ENCODE measurements around the gene APOB. TPM values are rescaled to one million over a fixed set of nuclear protein-coding genes. Genes with fewer than 3 reads are reported as not detected.

The APOB gene
- total and polyA plus RNA-seq, 2 of the 13 experiments (the other 11 are each of a cell fraction or from before 2014, with no cell fraction given) = 1,569 to 2,515 TPM

DNA sequence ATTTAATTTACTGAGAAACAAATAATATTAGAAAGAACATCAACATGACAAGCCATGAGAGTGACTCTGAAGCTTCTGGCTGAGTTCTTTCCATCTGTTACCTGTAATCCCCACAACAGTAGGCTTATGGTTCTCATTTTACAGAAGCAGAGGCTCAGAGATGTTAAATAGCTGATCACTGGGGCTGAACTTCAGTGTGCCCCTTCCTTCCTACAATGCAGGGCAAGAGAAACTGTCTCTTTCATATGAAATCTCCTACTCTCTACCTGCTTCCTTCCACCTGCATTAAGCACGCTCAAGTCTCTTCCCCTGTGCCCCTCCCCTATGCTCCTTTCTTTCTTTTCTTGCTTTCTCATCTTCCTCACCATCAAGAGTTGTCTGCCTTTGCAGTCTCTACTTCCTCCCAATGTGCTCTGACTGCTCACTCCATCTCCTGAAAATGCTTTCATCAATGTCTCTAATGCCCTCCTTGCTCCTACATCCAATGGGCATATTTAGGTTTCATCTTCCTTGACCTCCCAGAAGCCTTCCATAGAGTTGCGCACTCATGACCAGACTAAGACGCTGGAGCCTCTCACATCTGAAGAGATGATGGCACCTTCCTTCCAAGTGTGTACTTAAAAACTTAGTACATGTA is 23.7 kb downstream of the APOB start (continued):
- TF ChIP-seq, protein P1, sequence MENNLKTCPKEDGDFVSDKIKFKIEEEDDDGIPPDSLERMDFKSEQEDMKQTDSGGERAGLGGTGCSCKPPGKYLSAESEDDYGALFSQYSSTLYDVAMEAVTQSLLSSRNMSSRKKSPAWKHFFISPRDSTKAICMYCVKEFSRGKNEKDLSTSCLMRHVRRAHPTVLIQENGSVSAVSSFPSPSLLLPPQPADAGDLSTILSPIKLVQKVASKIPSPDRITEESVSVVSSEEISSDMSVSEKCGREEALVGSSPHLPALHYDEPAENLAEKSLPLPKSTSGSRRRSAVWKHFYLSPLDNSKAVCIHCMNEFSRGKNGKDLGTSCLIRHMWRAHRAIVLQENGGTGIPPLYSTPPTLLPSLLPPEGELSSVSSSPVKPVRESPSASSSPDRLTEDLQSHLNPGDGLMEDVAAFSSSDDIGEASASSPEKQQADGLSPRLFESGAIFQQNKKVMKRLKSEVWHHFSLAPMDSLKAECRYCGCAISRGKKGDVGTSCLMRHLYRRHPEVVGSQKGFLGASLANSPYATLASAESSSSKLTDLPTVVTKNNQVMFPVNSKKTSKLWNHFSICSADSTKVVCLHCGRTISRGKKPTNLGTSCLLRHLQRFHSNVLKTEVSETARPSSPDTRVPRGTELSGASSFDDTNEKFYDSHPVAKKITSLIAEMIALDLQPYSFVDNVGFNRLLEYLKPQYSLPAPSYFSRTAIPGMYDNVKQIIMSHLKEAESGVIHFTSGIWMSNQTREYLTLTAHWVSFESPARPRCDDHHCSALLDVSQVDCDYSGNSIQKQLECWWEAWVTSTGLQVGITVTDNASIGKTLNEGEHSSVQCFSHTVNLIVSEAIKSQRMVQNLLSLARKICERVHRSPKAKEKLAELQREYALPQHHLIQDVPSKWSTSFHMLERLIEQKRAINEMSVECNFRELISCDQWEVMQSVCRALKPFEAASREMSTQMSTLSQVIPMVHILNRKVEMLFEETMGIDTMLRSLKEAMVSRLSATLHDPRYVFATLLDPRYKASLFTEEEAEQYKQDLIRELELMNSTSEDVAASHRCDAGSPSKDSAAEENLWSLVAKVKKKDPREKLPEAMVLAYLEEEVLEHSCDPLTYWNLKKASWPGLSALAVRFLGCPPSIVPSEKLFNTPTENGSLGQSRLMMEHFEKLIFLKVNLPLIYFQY (CRISPR knock-in tag; IDR thresholded peaks at IDR 0.05; ENCODE audit: borderline replicate concordance) = 0 out of 2 replicates have a peak, but pooled peaks have one; percentile 14
- TF ChIP-seq, protein P2, sequence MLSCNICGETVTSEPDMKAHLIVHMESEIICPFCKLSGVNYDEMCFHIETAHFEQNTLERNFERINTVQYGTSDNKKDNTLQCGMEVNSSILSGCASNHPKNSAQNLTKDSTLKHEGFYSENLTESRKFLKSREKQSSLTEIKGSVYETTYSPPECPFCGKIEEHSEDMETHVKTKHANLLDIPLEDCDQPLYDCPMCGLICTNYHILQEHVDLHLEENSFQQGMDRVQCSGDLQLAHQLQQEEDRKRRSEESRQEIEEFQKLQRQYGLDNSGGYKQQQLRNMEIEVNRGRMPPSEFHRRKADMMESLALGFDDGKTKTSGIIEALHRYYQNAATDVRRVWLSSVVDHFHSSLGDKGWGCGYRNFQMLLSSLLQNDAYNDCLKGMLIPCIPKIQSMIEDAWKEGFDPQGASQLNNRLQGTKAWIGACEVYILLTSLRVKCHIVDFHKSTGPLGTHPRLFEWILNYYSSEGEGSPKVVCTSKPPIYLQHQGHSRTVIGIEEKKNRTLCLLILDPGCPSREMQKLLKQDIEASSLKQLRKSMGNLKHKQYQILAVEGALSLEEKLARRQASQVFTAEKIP (CRISPR knock-in tag; IDR thresholded peaks at IDR 0.05; ENCODE audit: borderline replicate concordance) = no peak
- no peak for TF ChIP-seq ZNF136 (CRISPR knock-in tag; IDR thresholded peaks at IDR 0.05; ENCODE audit: low read depth)
- TF ChIP-seq ZNF3 (CRISPR knock-in tag; IDR thresholded peaks at IDR 0.05) = no peak
- no peak for TF ChIP-seq GATAD1 (CRISPR knock-in tag; IDR thresholded peaks at IDR 0.05)
- no peak for TF ChIP-seq ZSCAN12 (CRISPR knock-in tag; IDR thresholded peaks at IDR 0.05)
- no peak for TF ChIP-seq GZF1 (CRISPR knock-in tag; IDR thresholded peaks at IDR 0.05)
- no peak for TF ChIP-seq NFIB (CRISPR knock-in tag; IDR thresholded peaks at IDR 0.05; ENCODE audit: borderline replicate concordance)
- no peak for TF ChIP-seq ZNF30 (CRISPR knock-in tag; IDR thresholded peaks at IDR 0.05)
- no peak for TF ChIP-seq MAF1 (CRISPR knock-in tag; IDR thresholded peaks at IDR 0.05; ENCODE audit: borderline replicate concordance)
- TF ChIP-seq MED13 (CRISPR knock-in tag; IDR thresholded peaks at IDR 0.05) = no peak; the same call in 1 of the 2 replicates
- no peak for TF ChIP-seq ZNF451 (CRISPR knock-in tag; IDR thresholded peaks at IDR 0.05)
- no peak for TF ChIP-seq SNAPC2 (CRISPR knock-in tag; IDR thresholded peaks at IDR 0.05)
- TF ChIP-seq SYNCRIP (IDR thresholded peaks at IDR 0.05; ENCODE audit: insufficient read depth, low read depth, low read length) = no peak
- TF ChIP-seq, protein P3, sequence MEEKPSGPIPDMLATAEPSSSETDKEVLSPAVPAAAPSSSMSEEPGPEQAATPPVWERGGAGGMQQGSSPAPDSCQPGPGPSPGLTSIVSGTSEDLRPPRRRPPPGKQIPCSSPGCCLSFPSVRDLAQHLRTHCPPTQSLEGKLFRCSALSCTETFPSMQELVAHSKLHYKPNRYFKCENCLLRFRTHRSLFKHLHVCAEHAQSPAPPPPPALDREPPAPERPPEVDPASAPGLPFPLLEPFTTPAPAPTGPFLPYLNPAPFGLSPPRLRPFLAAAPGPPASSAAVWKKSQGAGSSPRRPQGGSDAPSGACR (CRISPR knock-in tag; IDR thresholded peaks at IDR 0.05) = no peak
- TF ChIP-seq NFKBIZ (CRISPR knock-in tag; IDR thresholded peaks at IDR 0.05) = no peak
- TF ChIP-seq KLF13 (CRISPR knock-in tag; IDR thresholded peaks at IDR 0.05) = no peak
- no peak for TF ChIP-seq CHD2 (IDR thresholded peaks at IDR 0.05; ENCODE audit: low read depth, low read length)
- TF ChIP-seq ZNF232 (CRISPR knock-in tag; IDR thresholded peaks at IDR 0.05; ENCODE audit: borderline replicate concordance) = no peak; the same call in 1 of the 2 replicates
- TF ChIP-seq, protein P4, sequence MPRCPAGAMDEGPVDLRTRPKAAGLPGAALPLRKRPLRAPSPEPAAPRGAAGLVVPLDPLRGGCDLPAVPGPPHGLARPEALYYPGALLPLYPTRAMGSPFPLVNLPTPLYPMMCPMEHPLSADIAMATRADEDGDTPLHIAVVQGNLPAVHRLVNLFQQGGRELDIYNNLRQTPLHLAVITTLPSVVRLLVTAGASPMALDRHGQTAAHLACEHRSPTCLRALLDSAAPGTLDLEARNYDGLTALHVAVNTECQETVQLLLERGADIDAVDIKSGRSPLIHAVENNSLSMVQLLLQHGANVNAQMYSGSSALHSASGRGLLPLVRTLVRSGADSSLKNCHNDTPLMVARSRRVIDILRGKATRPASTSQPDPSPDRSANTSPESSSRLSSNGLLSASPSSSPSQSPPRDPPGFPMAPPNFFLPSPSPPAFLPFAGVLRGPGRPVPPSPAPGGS (CRISPR knock-in tag; IDR thresholded peaks at IDR 0.05) = 0 out of 2 replicates have a peak, but pooled peaks have one; percentile 27
- TF ChIP-seq RCOR2 (CRISPR knock-in tag; IDR thresholded peaks at IDR 0.05) = no peak
- TF ChIP-seq ZIK1 (CRISPR knock-in tag; IDR thresholded peaks at IDR 0.05; ENCODE audit: borderline replicate concordance, low read depth) = no peak
- no peak for TF ChIP-seq KLF15 (CRISPR knock-in tag; IDR thresholded peaks at IDR 0.05; ENCODE audit: borderline replicate concordance)

All from HepG2 (cell line).